ENCODE measurements around the gene CFAP65. TPM values are rescaled to one million over a fixed set of nuclear protein-coding genes. Genes with fewer than 3 reads are reported as not detected.

The CFAP65 gene
- total RNA-seq, 1 experiment from 2014 or later: 0.52 TPM

GRCh38 chr2:218999881-219000568, 41.3 kb downstream of the CFAP65 start:
- Histone ChIP-seq H3K27me3 (ENCODE audit: insufficient read depth, low read length) (no peaks in the 10 kb centered on the region), H4K20me1 (ENCODE audit: insufficient read depth) (no peaks in the 10 kb centered on the region), H3K9me3 (ENCODE audit: control insufficient read depth in 1 of 2, insufficient read depth in 1 of 2, low read depth in 1 of 2, low read length in 2 of 2) (no peaks in the 10 kb centered on the region), H3K4me2 (ENCODE audit: low read length) (no peak overlapping the region), H3K4me1 (ENCODE audit: control insufficient read depth in 1 of 2, insufficient read depth in 2 of 2, low read length in 2 of 2) (peaks cover 9 to 46% of the 10 kb centered on the region in 2 experiments; a peak in 3 of 4 replicates), H3K9me2 (ENCODE audit: insufficient read depth) (no peaks in the 10 kb centered on the region), H3K36me3 (ENCODE audit: control insufficient read depth in 1 of 2, insufficient read depth in 2 of 2, low read length in 2 of 2) (no peaks in the 10 kb centered on the region), H2AFZ (ENCODE audit: low read depth, low read length, poor library complexity, severe bottlenecking) (no peak overlapping the region), H3K79me2 (ENCODE audit: insufficient read depth, low read length) (no peaks in the 10 kb centered on the region), H3K27ac (ENCODE audit: low read depth, low read length) (no peak overlapping the region), H3K9ac (ENCODE audit: low read length) (no peak overlapping the region), H3K4me3 (replicated peaks in 1 of 2; ENCODE audit: low read depth in 1 of 2, low read length in 2 of 2) (no peak overlapping the region)
- intact Hi-C loops (cut with micrococcal nuclease): no loop called here
- RAD21 ChIA-PET (ENCODE audit: low non-redundant PET in 1 of 2, low total read pairs in 2 of 2, uncharacterized antibody in 2 of 2, unreplicated experiment in 2 of 2): no interaction called here
- no peak for ATAC-seq
- no peak for DNase-seq (ENCODE audit: low read depth, low spot score)
- POLR2A ChIA-PET: no interaction called here
- no peak for TF ChIP-seq ZFX (IDR thresholded peaks at IDR 0.05)
- no peak for TF ChIP-seq SP1 (IDR thresholded peaks at IDR 0.05; ENCODE audit: low read depth)
- TF ChIP-seq CEBPB (IDR thresholded peaks at IDR 0.05; ENCODE audit: low read depth): no peak
- TF ChIP-seq REST (IDR thresholded peaks at IDR 0.05; ENCODE audit: low read depth): no peak
- no peak for TF ChIP-seq YY1 (IDR thresholded peaks at IDR 0.05; ENCODE audit: extremely low read depth, insufficient replicate concordance, low read depth, low read length)
- no peak for TF ChIP-seq POLR2AphosphoS5 (IDR thresholded peaks at IDR 0.05; ENCODE audit: low read depth, low read length)
- no peak for TF ChIP-seq EZH2phosphoT487 (IDR thresholded peaks at IDR 0.05; ENCODE audit: borderline replicate concordance)
- TF ChIP-seq FOSL1 (IDR thresholded peaks at IDR 0.05; ENCODE audit: low read depth): no peak
- TF ChIP-seq ATF3 (IDR thresholded peaks at IDR 0.05): no peak
- no peak for TF ChIP-seq JUND (IDR thresholded peaks at IDR 0.05)
- TF ChIP-seq ZNF274 (IDR thresholded peaks at IDR 0.05; ENCODE audit: low read depth, low read length): no peak
- TF ChIP-seq SRF (IDR thresholded peaks at IDR 0.05; ENCODE audit: low read depth): no peak
- no peak for TF ChIP-seq TCF7L2 (IDR thresholded peaks at IDR 0.05; ENCODE audit: borderline replicate concordance, extremely low read depth, insufficient read depth, insufficient read length)
- TF ChIP-seq EZH2 (IDR thresholded peaks at IDR 0.05): no peak
- TF ChIP-seq ZBTB33 (IDR thresholded peaks at IDR 0.05; ENCODE audit: extremely low read depth, insufficient replicate concordance, low read length): no peak
- no peak for TF ChIP-seq POLR2A (IDR thresholded peaks at IDR 0.05; ENCODE audit: borderline replicate concordance, extremely low read depth, insufficient read depth, insufficient read length)
- TF ChIP-seq RAD21 (IDR thresholded peaks at IDR 0.05; ENCODE audit: low read depth): no peak
- no peak for TF ChIP-seq EGR1 (IDR thresholded peaks at IDR 0.05; ENCODE audit: low read depth)
- TF ChIP-seq CTCF (IDR thresholded peaks at IDR 0.05 in 2 of 3, conservative IDR thresholded peaks at IDR 0.05 in 1 of 3; ENCODE audit: borderline replicate concordance in 1 of 3, insufficient read depth in 1 of 3, low read depth in 2 of 3, low read length in 2 of 3): no peak
- TF ChIP-seq ELF1 (IDR thresholded peaks at IDR 0.05; ENCODE audit: borderline replicate concordance, low read depth): no peak
- CTCF ChIA-PET: no interaction called here
- no TSS peak for BruUV-seq (replicated peaks)
